OCI-LY3 (cell line): ENCODE measurements around the gene TDRD1.

Experiments
- EZH2phosphoT487 ChIP-seq: fragments of 200-600 bp; shearing (Covaris generic); IDR thresholded peaks from 2 replicates; pipeline ENCODE4 v1.6.1; 2018; ENCODE audit warnings: antibody characterized with exemption, mixed run types, low read depth
- TF ChIP-seq, protein P1 (sequence below): fragments of 200-600, 300-600 bp; sonication (generic); IDR thresholded peaks from 2 replicates; pipeline ENCODE4 v1.5.1; 2014; ENCODE audit warnings: antibody characterized with exemption, low read length, low read depth

DNA sequence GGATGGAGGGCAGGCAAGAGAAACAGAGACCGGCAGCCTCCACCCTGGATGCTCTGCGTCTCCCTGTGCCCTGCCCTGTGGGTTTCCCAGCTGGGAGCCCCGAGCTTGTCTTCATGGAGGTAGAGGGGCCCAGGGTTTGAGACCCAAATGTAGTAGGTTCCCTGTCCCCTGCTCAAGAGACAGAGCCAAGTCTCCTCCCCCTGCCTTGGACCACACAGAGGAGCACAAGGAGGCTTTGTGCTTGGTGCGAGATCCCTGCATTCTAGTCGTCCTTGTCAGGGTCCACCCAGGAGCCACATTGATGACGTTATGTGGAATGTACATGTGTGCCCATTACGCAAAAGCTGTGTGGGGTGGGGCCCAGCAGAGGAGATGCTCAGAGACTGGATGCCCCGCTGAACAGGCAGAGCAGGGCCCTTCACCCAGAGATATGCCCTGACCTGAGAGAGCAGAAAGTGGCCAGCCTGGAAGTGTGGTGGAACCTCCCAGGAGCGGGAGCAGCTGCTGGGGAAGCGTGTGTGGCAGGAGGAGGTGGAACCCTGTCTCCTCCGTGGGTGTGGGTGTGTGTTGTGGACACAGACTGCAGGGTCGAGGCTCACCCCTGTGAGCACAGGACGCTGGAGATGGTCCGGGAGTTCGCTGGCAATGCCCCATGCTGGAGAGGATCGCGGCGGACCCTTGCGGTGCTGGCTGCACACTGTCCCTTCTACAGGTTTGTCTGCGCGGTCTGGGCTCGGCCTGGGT lies 99.2 kb downstream of the TDRD1 start:
- TF ChIP-seq, protein P1, sequence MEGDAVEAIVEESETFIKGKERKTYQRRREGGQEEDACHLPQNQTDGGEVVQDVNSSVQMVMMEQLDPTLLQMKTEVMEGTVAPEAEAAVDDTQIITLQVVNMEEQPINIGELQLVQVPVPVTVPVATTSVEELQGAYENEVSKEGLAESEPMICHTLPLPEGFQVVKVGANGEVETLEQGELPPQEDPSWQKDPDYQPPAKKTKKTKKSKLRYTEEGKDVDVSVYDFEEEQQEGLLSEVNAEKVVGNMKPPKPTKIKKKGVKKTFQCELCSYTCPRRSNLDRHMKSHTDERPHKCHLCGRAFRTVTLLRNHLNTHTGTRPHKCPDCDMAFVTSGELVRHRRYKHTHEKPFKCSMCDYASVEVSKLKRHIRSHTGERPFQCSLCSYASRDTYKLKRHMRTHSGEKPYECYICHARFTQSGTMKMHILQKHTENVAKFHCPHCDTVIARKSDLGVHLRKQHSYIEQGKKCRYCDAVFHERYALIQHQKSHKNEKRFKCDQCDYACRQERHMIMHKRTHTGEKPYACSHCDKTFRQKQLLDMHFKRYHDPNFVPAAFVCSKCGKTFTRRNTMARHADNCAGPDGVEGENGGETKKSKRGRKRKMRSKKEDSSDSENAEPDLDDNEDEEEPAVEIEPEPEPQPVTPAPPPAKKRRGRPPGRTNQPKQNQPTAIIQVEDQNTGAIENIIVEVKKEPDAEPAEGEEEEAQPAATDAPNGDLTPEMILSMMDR, result no peak
- no peak for TF ChIP-seq EZH2phosphoT487
